ENCODE results near the gene SORBS1.

SORBS1 gene

GRCh38 chr10:95312986-95313495 is 248.1 kb downstream of the SORBS1 start:
- no peaks in the 10 kb centered on the region for H3F3A ChIP-seq (ENCODE audit: insufficient read depth)
- no peak overlapping the region for H2AFZ ChIP-seq (ENCODE audit: low read depth, low read length, severe bottlenecking)
- no peaks in the 10 kb centered on the region for H3K9me3 ChIP-seq (ENCODE audit: insufficient read depth, low read length)
- H3K4me3 ChIP-seq (ENCODE audit: insufficient read depth, low read length, poor library complexity, severe bottlenecking), result no peak overlapping the region
- H3K4me2 ChIP-seq (ENCODE audit: low read depth, low read length, poor library complexity, severe bottlenecking), result no peak overlapping the region
- no peaks in the 10 kb centered on the region for H3K27me3 ChIP-seq (ENCODE audit: low read length)
- no peaks in the 10 kb centered on the region for H3K9me2 ChIP-seq (replicated peaks; ENCODE audit: insufficient read depth, low read length)
- no peaks in the 10 kb centered on the region for H3K79me2 ChIP-seq (ENCODE audit: insufficient read depth, low read length)
- H3K9ac ChIP-seq (ENCODE audit: low read length), result no peak overlapping the region
- H3K27ac ChIP-seq (ENCODE audit: low read depth, low read length), result no peak overlapping the region
- TF ChIP-seq, protein P1, sequence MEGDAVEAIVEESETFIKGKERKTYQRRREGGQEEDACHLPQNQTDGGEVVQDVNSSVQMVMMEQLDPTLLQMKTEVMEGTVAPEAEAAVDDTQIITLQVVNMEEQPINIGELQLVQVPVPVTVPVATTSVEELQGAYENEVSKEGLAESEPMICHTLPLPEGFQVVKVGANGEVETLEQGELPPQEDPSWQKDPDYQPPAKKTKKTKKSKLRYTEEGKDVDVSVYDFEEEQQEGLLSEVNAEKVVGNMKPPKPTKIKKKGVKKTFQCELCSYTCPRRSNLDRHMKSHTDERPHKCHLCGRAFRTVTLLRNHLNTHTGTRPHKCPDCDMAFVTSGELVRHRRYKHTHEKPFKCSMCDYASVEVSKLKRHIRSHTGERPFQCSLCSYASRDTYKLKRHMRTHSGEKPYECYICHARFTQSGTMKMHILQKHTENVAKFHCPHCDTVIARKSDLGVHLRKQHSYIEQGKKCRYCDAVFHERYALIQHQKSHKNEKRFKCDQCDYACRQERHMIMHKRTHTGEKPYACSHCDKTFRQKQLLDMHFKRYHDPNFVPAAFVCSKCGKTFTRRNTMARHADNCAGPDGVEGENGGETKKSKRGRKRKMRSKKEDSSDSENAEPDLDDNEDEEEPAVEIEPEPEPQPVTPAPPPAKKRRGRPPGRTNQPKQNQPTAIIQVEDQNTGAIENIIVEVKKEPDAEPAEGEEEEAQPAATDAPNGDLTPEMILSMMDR (IDR thresholded peaks at IDR 0.05; ENCODE audit: insufficient read depth, low read length, poor library complexity, severe bottlenecking), result no peak
- no peak for TF ChIP-seq EZH2phosphoT487 (conservative IDR thresholded peaks at IDR 0.05; ENCODE audit: low read length)
- H3K36me3 ChIP-seq (ENCODE audit: low read length), result no peaks in the 10 kb centered on the region
- no peaks in the 10 kb centered on the region for H4K20me1 ChIP-seq (ENCODE audit: low read depth, low read length)

DNA sequence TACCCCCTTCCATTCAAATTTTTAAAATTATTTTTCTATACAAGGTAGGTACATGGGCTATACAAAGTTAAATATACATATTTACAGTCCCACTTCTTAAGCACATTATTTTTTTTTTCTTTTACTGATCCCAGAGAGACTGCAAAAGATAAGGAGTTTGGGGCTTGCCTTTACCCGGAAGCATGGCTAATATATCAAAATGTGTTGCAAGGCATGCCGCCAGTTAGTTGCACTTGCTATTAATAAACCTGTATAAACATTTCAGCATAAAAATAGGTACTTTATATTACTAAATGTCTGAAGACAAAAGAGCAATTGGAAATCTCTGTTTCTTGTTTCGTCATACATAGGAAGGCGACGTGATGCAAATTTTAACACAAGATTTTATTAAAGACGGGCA is 248.9 kb downstream of the SORBS1 start:
- Histone ChIP-seq H3K4me2 (ENCODE audit: low read depth, low read length, poor library complexity, severe bottlenecking) (no peak overlapping the region), H2AFZ (ENCODE audit: low read depth, low read length, severe bottlenecking) (no peak overlapping the region), H3K36me3 (ENCODE audit: low read length) (no peaks in the 10 kb centered on the region), H3K27ac (ENCODE audit: low read depth, low read length) (no peak overlapping the region), H3K9me3 (ENCODE audit: insufficient read depth, low read length) (no peaks in the 10 kb centered on the region), H4K20me1 (ENCODE audit: low read depth, low read length) (no peaks in the 10 kb centered on the region), H3K27me3 (ENCODE audit: low read length) (no peaks in the 10 kb centered on the region), H3K9ac (ENCODE audit: low read length) (no peak overlapping the region), H3K79me2 (ENCODE audit: insufficient read depth, low read length) (no peaks in the 10 kb centered on the region), H3F3A (ENCODE audit: insufficient read depth) (no peaks in the 10 kb centered on the region), H3K4me3 (ENCODE audit: insufficient read depth, low read length, poor library complexity, severe bottlenecking) (no peak overlapping the region), H3K9me2 (replicated peaks; ENCODE audit: insufficient read depth, low read length) (no peaks in the 10 kb centered on the region)
- TF ChIP-seq, protein P1 (IDR thresholded peaks at IDR 0.05; ENCODE audit: insufficient read depth, low read length, poor library complexity, severe bottlenecking), result no peak
- TF ChIP-seq EZH2phosphoT487 (conservative IDR thresholded peaks at IDR 0.05; ENCODE audit: low read length), result no peak

- TF ChIP-seq EZH2phosphoT487 (conservative IDR thresholded peaks at IDR 0.05; ENCODE audit: low read length), result no peak
- TF ChIP-seq, protein P1 (IDR thresholded peaks at IDR 0.05; ENCODE audit: insufficient read depth, low read length, poor library complexity, severe bottlenecking), result no peak
- H3K9me2 ChIP-seq (replicated peaks; ENCODE audit: insufficient read depth, low read length), result no peaks in the 10 kb centered on the region
- H3K36me3 ChIP-seq (ENCODE audit: low read length), result no peaks in the 10 kb centered on the region
- no peaks in the 10 kb centered on the region for H4K20me1 ChIP-seq (ENCODE audit: low read depth, low read length)
- H3F3A ChIP-seq (ENCODE audit: insufficient read depth), result no peaks in the 10 kb centered on the region
- no peak overlapping the region for H3K27ac ChIP-seq (ENCODE audit: low read depth, low read length)
- no peaks in the 10 kb centered on the region for H3K27me3 ChIP-seq (ENCODE audit: low read length)
- H3K79me2 ChIP-seq (ENCODE audit: insufficient read depth, low read length), result no peaks in the 10 kb centered on the region
- H3K4me3 ChIP-seq (ENCODE audit: insufficient read depth, low read length, poor library complexity, severe bottlenecking), result no peak overlapping the region
- no peak overlapping the region for H3K4me2 ChIP-seq (ENCODE audit: low read depth, low read length, poor library complexity, severe bottlenecking)
- H2AFZ ChIP-seq (ENCODE audit: low read depth, low read length, severe bottlenecking), result no peak overlapping the region
- H3K9ac ChIP-seq (ENCODE audit: low read length), result no peak overlapping the region
- H3K9me3 ChIP-seq (ENCODE audit: insufficient read depth, low read length), result no peaks in the 10 kb centered on the region
These were observed 251.2 kb downstream of the SORBS1 start for GRCh38 chr10:95309958-95310357.

All from SU-DHL-6 (cell line).